GM19193 (cell line): ENCODE measurements around the gene MT1G.

Source experiments
- POLR2A ChIP-seq: IDR thresholded peaks from 4 replicates; pipeline ENCODE4 v1.6.1; 2011; ENCODE audit not compliant: insufficient read depth, insufficient read length; ENCODE audit errors: extremely low read depth

The MT1G gene

DNA sequence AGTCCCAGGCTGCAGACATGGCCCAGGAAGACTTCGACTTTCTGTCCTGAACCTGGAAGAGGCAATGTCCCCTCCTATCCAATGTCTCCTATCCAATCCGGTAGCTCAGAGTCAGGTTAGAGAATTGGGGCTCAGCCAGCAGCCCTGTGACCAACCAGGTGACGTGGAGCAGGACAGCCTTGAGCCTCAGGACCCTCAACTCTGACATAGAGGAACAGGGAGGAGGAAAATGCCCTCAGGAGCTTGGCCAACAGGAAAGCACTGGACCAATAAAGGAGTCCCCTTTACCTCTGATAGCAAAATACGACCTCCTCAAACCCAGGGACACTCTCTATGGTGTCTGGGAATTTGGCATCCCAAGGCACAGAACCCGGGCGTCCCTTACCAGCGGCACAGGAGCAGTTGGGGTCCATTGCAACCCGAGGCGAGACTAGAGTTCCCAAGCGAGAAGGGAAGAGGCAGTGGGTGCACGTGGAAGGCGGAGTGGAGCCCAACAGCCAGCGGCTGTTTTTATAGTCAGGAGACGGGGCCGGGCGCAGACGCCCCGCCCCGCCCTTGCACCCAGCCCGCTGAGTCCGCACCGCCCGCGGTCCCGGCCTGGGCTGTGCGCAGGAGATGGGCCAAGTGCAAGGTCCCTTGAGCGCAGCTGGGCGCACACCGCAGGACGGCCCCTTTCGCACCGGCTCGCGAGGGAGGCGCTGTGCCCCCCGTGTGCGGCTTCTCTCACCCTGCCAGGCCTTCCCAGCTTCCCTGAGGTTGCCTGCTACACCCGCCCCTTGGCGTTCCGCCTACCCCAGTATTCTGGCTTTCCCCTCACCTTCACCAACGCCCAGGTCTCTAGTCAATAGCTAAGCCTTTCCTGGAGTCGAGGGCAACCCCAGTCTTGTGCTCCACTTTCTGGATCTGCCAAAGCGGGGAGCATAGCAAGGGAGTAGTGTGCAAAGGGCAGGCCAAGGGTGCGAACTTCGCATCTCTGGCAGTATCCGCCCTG is at the start of gene MT1G:
Gene MT1G, minus strand, starts transcription at position 485 of the 991 bp plus-strand sequence. Its CDS starts 72 bp downstream, at position 413.
- no peak for TF ChIP-seq POLR2A

DNA sequence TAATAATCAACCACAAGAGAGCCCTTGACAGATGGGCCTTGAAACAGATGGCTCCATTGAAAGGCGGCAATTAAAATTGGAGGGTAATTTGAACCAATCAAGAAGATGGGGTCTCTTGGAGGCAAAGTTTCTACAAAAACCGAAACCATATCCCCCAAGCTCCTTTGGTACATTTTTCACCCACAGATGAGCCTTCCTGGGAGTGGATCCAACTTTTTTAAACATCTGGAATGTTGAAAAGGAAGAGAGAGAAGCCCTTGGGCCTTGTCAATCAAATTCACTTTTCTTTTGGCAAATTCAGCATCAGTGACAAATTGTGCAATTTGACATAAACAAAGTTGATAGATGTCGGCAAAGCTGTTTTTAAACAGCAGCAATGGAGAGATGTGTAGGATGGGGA is 48.9 kb upstream of the MT1G start:
- no peak for TF ChIP-seq POLR2A

DNA sequence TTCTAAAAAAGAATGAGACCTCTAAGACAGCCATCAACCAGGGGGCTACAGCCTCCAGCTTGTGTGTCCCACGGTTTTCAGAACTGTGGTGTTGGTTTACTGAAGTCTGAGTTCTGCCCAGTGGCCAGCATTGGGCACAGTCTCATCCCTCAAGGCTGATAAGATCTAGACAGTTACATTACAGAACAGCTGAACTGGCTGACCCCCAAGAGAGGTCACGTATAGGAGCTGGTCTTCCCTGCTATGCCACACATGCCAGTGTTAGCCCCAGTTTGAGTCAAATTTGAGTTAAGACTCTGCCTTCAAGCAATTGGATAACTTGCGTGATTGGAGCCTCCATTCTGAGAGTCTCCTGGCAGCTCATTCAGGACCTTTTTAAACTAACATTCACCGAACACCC is 47.3 kb upstream of the MT1G start:
- TF ChIP-seq POLR2A, result no peak

DNA sequence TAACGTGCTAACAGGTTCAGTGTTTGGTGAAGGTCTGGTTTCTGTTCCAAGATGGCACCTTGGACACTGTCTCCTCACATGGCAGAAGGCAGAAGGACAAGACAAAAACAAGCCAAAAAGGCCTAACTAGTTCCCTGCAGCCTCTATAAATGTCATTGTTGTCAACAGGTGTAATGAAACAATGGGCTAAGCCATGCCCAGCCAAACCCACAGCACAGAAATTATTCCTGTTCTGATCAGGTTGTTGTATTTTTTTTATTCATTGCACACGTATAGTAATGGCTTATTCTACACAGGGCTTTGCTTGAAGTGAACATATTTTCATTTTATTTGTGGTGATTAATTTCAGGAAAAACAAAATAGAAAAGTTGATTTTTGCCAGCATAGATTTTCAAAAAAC is 45.9 kb upstream of the MT1G start:
- no peak for TF ChIP-seq POLR2A

DNA sequence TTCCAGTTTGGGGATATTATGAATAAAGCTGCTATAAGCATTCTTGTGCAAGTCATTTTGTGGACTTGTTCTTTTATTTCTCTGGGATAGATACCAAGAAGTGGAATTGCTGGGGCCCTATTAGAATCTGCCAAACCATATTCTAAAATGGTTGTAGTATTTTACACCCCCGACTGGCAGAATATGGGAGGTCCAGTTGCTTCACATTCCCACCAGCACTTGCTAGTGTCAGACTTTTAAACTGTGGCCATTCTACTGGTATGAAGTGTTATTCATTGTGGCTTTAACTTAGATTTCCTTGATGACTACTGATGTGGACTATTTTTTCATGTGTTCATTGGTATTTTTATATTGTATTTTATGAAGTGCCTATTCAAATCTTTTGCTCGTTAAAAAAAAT is 44.0 kb upstream of the MT1G start:
- no peak for TF ChIP-seq POLR2A

DNA sequence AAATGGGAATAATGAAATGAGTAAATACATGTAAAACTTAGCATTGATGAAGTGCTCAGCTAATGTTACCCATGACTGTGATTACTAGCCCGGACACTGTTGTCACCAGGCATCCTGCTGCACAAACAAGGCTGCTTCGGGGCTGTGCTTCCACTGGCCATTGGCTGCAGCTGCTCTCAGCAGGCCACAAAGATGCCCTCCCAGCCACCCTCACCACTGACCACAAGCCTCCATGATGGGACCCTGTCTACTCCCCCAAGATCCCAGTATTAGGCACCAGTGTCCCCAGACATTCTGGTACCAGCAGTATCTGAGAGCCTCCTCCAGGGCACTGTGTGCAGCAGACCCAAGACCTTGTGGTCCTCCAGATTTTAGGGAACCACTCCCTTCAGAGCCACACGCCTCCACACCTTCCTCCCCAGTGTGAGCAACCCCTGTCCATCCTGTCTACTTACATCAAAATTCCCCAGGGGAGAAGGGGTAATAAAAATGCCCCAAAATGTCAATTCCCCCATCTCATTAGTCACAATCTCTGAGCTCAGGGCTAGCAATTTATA is 42.4 kb upstream of the MT1G start:
- TF ChIP-seq POLR2A, result no peak

DNA sequence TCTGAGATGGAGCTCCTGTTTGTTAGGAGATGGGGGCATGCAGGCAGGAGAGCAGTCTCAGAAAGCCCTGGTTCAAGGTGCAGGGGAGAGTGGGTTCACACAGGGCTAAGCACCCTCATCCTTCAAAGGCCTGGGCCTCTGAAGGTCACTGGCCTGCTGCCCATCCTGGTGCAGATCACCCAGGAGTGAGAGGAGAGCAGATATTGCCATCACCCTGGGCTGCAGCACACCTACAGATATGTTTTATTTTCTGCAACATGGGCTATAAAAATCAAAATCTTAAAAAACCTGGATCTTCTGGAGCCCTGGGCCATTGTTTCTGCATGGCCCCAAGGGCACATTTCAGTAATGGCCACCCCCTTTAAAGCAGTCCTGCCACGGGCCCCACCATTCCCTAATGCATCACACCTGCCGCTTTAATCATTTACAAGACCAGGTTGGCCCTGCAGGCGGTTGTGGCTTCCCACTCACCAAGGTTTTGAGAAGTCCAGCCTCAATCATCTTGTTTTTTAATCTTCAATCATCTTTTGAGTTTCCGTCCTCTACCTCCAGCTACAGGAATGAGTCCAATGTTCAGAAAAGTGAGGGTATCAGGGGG is 41.7 kb upstream of the MT1G start:
- no peak for TF ChIP-seq POLR2A

DNA sequence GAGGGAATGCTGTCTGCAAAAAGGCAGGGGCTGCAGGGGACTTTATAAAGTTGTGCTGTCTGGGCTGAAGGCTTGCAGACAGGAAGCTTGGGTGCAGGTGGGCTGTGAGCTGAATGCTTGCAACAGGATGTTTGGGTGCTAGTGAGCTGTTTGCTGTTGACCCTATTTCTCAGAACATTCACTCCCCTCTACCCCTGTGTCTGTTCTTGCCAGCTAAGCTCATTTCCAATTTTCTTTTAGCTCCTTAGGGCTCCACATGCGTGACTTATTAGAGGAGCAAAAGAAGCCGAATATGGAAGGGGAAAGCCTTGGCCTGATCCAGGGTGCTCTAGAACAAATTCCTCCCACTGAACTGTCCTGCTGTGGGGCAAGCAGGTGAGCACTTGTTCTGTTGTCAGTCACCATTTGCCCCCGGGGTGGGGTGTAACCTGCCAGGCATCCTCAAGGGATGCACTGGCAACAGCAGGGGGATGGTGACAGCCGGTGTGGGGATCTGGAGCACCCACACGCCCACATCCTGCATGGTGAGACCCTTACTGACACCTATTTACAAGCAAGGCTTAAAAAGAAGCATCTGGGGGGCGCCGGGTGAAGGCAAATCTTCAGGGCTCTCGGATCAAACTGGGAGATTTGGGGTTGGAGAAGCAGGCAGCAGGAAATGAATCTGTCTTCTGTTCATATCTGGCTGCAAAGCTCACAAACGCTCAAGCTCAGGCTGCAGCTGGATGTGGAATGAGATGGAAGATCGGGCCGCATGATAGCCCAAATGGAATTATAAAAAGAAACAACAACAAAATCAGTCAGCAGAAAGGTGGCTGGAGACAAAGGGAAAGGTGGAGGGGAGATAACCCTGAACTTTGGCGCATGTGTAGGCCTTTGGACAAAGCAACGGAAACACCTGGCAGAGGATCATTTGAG is 40.9 kb upstream of the MT1G start:
- TF ChIP-seq POLR2A, result no peak

DNA sequence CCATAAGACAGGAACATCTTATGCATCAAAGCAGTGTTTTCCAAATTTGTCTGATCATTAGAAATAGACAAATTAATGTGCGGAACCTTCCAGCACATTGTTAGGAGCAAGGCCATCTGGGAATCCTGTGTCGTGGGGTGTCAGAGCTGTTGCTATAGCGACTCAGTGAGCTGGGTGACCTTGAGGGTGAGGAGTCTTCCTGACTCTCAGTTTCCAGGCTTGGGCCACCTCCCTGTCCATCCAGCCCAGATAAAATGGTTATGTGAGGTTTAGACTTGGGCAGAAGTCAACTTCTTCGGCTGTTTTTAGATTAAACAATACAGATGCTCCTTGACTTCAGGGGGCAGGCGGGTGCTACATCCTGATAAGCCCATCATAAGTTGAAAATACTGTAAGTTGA is 35.0 kb upstream of the MT1G start:
- no peak for TF ChIP-seq POLR2A

DNA sequence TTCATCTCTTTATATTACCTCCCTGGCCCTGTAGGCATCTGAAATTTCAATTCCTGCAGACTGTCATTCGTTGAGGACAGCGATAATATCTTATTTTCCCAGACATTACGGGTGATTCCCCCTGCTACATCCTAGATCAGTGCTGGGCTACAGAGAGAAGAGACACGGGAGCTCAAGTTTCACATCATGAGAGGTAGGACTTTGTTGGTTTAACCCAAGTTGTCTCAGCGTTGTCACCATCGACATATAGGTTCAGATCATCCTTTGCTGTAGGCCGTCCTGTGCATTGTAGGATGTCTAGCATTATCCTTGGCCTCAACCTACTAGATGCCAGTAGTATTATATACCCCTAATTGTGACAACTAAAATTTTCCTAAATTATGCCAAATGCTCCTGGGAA is 33.7 kb upstream of the MT1G start:
- TF ChIP-seq POLR2A, result no peak

DNA sequence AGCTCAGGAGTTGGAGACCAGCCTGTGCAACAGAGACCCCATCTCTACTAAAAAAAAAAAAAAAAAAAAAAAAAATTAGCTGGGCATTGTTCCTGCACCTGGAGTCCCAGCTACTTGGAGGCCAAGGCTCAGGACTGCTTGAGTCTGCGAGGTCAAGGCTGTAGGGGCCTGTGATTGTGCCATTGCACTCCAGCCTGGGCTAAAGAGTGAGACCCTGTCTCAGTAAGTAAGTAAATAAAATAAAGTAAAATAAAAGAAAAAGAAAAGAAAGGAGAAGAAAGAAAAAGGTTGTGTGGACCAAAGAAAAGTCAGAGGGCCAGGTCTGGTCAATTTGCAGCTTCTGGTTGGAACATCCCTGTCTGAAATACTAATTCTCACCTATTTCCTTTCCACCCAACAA is 32.8 kb upstream of the MT1G start:
- no peak for TF ChIP-seq POLR2A

DNA sequence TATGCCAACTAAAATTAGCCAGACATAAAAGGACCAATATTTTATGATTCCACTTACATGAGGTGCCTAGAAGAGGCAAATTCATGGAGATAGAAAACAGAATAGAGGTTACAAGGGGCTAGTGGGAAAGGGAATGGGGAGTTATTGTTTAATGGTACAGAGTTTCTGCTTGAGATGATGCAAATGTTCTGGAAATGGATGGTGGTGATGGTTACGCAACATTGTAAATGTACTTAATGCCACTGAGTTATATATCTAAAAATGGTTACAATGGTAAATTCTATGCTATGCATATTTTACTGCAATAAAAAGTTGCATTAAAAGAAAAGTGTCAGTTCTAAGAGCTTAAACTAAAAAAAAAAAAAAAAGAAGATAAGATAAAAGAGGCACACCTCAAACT is 32.3 kb upstream of the MT1G start:
- TF ChIP-seq POLR2A, result no peak

DNA sequence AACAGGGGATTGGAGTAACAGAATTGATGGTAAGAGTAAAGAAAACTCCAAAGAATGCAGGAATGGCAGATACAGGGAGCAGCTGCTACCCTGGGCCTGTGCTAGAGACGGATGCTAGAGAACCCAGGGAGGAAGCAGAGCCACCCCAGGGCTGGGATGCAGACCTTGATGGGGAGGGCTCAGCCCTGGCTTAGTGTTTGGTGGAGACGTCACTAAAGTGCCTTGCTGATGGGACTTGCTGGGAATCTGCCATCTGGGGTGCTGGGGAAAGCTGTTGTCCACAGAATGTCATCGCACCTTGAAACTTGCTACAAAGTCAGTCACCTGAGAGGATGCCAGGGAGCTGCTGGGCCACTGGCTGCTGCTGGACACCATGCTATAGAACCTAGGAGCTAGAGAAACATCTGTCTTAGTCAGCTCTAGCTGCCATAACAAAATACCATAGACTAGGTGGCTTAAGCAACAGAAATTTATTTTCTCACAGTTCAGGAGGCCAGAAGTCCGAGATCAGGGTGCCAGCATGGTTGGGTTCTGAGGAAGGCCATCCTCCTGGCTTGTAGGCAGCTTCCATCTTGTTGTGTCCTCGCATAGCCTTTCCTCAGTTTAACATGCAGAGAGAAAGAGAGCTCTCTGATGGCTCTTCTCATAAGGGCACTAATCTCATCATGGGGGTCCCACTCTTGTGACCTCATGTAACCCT is 29.7 kb upstream of the MT1G start:
- TF ChIP-seq POLR2A, result no peak

DNA sequence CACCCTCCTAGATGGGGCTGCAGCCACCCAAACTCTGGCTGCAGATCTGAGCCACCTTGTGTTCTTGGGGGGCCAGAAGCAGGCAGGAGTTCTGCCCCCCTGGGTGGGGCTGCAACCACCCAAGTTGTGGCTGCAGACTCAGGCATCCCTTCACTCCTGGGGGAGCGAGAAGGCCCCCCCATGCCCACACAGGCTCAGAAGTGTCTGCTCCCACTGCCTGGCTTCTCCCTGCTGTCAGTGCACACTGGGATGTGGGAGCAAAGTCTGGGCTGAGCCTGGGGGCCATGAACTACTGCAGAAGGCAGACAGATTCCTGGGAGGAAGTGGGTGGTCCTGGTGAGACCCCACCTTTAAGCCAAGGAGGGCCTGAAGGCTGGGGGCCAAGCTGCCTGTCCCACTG is 27.4 kb upstream of the MT1G start:
- TF ChIP-seq POLR2A, result no peak
